Gastrocnemius medialis (tissue), 4 donors: Measurements from ENCODE around the gene RPRD1A. TPM values are rescaled to one million over a fixed set of nuclear protein-coding genes. Genes with fewer than 3 reads are reported as not detected.
"Not testable (repeated sequence)": the region's sequence is repeated elsewhere in the genome, so short reads cannot be mapped to it uniquely, and the experiment has no call there.

Experiments used
- ATAC-seq, 2 donors: fragments of 150-250 bp; one replicate each; pipeline ENCODE4 v1.9.1; 2016
- DNase-seq, 2 donors: peaks; one replicate each; pipeline ENCODE4 v3.0.0-alpha.2; 2019
- H3K27ac ChIP-seq, 4 donors: fragments of 200-600 bp; sonication (generic); 1 replicate in 1 of 4; 2 replicates in 3 of 4; pipeline ENCODE4 v1.5.1; 2016 to 2018; ENCODE audit warnings: mild to moderate bottlenecking in 2 of 4, moderate library complexity in 1 of 4
- H3K27me3 ChIP-seq, 3 donors: fragments of 200-600 bp; sonication (generic) in 2 of 3; 1 replicate in 1 of 3; 2 replicates in 2 of 3; pipeline versions ENCODE4 v1.5.1 to v1.6.0; 2016 to 2019; ENCODE audit warnings: mild to moderate bottlenecking in 1 of 3, moderate library complexity in 1 of 3
- H3K36me3 ChIP-seq, 2 donors: fragments of 200-600 bp; sonication (generic) in 1 of 2; one replicate each; pipeline ENCODE4 v1.5.1; 2017 to 2018
- H3K4me1 ChIP-seq, 2 donors: fragments of 200-600 bp; sonication (generic) in 1 of 2; one replicate each; pipeline ENCODE4 v1.5.1; 2016 to 2017; ENCODE audit warnings: mild to moderate bottlenecking in 2 of 2
- H3K4me3 ChIP-seq, 4 donors: fragments of 200-600 bp; sonication (generic) in 3 of 4; 1 replicate in 1 of 4; 2 replicates in 3 of 4; pipeline ENCODE4 v1.5.1; 2016 to 2019; ENCODE audit warnings: mild to moderate bottlenecking in 2 of 4
- H3K9me3 ChIP-seq, 3 donors: fragments of 200-600 bp; sonication (generic) in 2 of 3; 1 replicate in 1 of 3; 2 replicates in 2 of 3; pipeline ENCODE4 v1.5.1; 2016 to 2019
- POLR2A ChIP-seq, 2 donors: fragments of 450-650 bp; IDR thresholded peaks; one replicate each; pipeline ENCODE4 v1.6.1; 2017; ENCODE audit warnings: antibody characterized with exemption in 2 of 2, mild to moderate bottlenecking in 2 of 2, moderate library complexity in 2 of 2
- in situ Hi-C, 4 donors: fragments of 200-750 bp; cut with MboI; loops; one replicate each; pipeline versions ENCODE4 v1.15.0 to v1.8.0; 2017; ENCODE audit warnings: low sequenced_read_pairs in 4 of 4
- intact Hi-C: fragments of 100-400 bp; cut with DNase I; formaldehyde crosslinking; loops from one replicate; pipeline ENCODE4 v1.15.1; 2023; ENCODE audit warnings: low total_unique reads
- total RNA-seq, 4 donors: library from RNA; depleted of rRNA; stranded (reverse); fragments of >200 nt; gene quantifications; one replicate each; pipeline versions ENCODE4 v1.1.0 to v1.2.3, GENCODE V29; 2016
- TF ChIP-seq, protein P1 (sequence below), 5 experiments: fragments of 450-650 bp in 3 of 5; fragments of 200-600 bp in 2 of 5; sonication (generic) in 2 of 5; IDR thresholded peaks in 4 of 5; conservative IDR thresholded peaks in 1 of 5; 1 replicate in 4 of 5; 2 replicates in 1 of 5; pipeline ENCODE4 v1.5.1; 2016 to 2019; ENCODE audit warnings: antibody characterized with exemption in 5 of 5, mild to moderate bottlenecking in 3 of 5, moderate library complexity in 3 of 5

Gene RPRD1A
- total RNA-seq, 4 donors from 2014 or later: 59.6 to 63.8 (median 61.8) TPM

DNA sequence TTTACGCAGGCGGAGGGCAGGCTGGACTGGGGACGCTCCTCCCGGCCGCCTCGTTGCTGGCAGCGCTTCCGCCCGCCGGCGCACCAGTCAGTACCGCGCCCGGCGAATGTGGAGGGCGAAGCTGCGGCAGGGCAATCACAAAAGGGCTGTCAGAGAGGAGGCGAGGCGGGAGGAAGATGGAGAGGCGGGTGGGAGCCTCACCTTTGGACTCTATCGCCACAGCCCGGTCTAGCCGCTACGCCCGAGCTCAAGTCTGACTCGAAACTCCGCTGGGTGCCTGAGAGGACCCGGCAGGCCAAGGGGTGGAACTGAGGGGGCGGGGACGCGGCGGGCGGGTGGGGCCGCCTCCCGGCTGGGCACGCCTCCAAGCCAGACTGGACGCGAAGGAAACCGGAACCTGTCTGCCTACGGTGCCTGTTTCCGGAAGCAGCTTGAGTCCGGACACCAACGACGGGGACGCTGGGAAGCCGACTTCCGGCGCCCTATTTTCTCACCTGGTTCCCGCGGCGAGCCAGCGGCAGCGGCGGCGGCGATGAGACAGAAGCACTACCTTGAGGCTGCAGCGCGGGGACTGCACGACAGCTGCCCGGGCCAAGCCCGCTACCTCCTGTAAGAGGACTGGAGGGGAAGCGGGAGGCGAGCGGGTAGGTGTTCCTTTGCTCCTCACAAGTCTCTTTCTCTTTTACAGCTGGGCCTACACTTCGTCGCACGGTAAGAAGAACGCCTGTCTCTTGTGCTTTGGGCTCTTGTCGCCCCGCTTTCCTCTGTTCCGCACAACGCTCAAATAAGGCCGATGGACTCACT lies 95.0 kb downstream of the RPRD1A start, which contains the start of gene RMP24:
Gene RMP24 (plus strand): TSS at position 483 of the 804 bp plus-strand sequence.
- TF ChIP-seq POLR2A (IDR thresholded peaks at IDR 0.05): peak; percentile 53 to 70
- TF ChIP-seq, protein P1, sequence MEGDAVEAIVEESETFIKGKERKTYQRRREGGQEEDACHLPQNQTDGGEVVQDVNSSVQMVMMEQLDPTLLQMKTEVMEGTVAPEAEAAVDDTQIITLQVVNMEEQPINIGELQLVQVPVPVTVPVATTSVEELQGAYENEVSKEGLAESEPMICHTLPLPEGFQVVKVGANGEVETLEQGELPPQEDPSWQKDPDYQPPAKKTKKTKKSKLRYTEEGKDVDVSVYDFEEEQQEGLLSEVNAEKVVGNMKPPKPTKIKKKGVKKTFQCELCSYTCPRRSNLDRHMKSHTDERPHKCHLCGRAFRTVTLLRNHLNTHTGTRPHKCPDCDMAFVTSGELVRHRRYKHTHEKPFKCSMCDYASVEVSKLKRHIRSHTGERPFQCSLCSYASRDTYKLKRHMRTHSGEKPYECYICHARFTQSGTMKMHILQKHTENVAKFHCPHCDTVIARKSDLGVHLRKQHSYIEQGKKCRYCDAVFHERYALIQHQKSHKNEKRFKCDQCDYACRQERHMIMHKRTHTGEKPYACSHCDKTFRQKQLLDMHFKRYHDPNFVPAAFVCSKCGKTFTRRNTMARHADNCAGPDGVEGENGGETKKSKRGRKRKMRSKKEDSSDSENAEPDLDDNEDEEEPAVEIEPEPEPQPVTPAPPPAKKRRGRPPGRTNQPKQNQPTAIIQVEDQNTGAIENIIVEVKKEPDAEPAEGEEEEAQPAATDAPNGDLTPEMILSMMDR (IDR thresholded peaks at IDR 0.05 in 4 of 5, conservative IDR thresholded peaks at IDR 0.05 in 1 of 5): no peak
- peak; percentile 88 to 91 for DNase-seq
- Histone ChIP-seq H3K9me3 (no peaks in the 10 kb centered on the region), H3K4me1 (peaks cover 18 to 23% of the 10 kb centered on the region in 2 donors), H3K4me3 (peak within 1 kb of the TSS; percentile 79 to 93 (median 88)), H3K27ac (peak within 1 kb of the TSS; percentile 85 to 93 (median 92)), H3K36me3 (peaks cover 0 to 24% of the 10 kb centered on the region in 2 donors), H3K27me3 (no peaks in the 10 kb centered on the region)
- in situ Hi-C loops: loop anchor here (25.0 kb wide), 4 partner anchors 385 to 735 kb away; partner anchors contain the start of genes ZNF397 (in 2 of the 4), GALNT1 (in 1 of the 4) and ZNF396 (in 1 of the 4)
- intact Hi-C loops: loop anchor here (1.0 to 10.0 kb wide), 6 partner anchors 96 to 730 kb away; partner anchors contain the start of genes ELP2, GALNT1, INO80C and SLC39A6
- ATAC-seq: peak; percentile 97 to 98

DNA sequence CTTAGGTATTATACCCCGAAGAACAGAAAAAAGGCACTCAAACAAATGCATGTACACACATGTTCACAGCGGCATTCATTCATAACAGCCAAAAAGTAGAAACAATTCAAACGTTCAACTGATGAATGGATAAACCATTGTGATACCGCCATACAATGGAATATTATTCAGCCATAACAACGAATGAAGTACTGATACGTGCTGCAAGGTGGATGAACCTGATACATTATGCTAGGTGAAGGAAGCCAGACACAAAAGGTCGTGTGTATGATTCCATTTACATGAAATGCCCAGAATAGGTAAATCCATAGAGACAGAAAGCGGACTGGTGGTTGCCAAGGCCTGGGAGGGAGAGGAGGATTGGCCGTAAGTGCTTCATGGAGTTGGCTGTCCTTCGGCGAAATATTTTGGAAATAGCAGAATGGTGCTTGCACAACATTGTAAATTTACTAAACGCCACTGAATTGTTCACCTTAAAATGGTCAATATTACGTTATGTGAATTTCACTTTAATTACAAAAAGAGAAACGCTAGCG lies 95.6 kb downstream of the RPRD1A start:
- Histone ChIP-seq H3K27ac (peak overlapping the region; percentile 85 to 93 (median 92)), H3K4me1 (peaks cover 18 to 23% of the 10 kb centered on the region in 2 donors), H3K27me3 (no peaks in the 10 kb centered on the region), H3K36me3 (peaks cover 0 to 18% of the 10 kb centered on the region in 2 donors), H3K4me3 (peak overlapping the region; percentile 79 to 93 (median 88)), H3K9me3 (no peaks in the 10 kb centered on the region)
- in situ Hi-C loops (loop anchor here (25.0 kb wide), 4 partner anchors 384 to 734 kb away; partner anchors contain the start of genes ZNF397 (in 2 of the 4), GALNT1 (in 1 of the 4) and ZNF396 (in 1 of the 4)), intact Hi-C loops (loop anchor here (1.0 to 10.0 kb wide), 6 partner anchors 97 to 729 kb away; partner anchors contain the start of genes ELP2, GALNT1, INO80C and SLC39A6)
- no peak for TF ChIP-seq POLR2A (IDR thresholded peaks at IDR 0.05)
- TF ChIP-seq, protein P1 (IDR thresholded peaks at IDR 0.05 in 4 of 5, conservative IDR thresholded peaks at IDR 0.05 in 1 of 5): no peak
- ATAC-seq: peak; percentile 15 to 38
- DNase-seq: no peak

DNA sequence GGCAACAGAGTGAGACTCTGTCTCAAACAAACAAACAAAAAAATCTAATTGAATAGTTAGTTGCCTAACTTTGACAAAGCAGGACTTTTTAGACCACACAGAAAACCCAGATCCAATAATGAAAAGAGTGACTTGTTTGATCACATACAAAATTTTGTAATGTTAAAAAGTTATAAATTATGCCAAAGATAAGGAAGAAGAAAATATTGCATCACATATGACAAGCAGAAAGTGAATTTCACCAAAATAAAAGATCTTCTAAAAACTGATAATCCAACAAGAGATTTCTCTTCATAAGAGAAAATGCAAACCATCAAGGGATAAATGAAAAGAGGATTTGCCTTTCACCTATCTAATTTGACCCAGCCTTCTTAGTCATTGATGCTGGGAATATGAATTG lies 97.7 kb downstream of the RPRD1A start:
- ATAC-seq: no peak
- no peak for DNase-seq
- no peaks in the 10 kb centered on the region for H3K27me3 ChIP-seq
- no peaks in the 10 kb centered on the region for H3K36me3 ChIP-seq
- in situ Hi-C loops (loop anchor here (25.0 kb wide), 4 partner anchors 382 to 732 kb away; partner anchors contain the start of genes ZNF397 (in 2 of the 4), GALNT1 (in 1 of the 4) and ZNF396 (in 1 of the 4)), intact Hi-C loops (loop anchor here (5.0 to 10.0 kb wide), 3 partner anchors 385 to 727 kb away; partner anchors contain the start of genes GALNT1, INO80C and ZNF397)
- TF ChIP-seq, protein P1 (IDR thresholded peaks at IDR 0.05 in 4 of 5, conservative IDR thresholded peaks at IDR 0.05 in 1 of 5): no peak
- no peak for TF ChIP-seq POLR2A (IDR thresholded peaks at IDR 0.05)
- no peak overlapping the region for H3K4me3 ChIP-seq
- H3K9me3 ChIP-seq: no peaks in the 10 kb centered on the region
- H3K27ac ChIP-seq: no peak overlapping the region
- peaks cover 18 to 23% of the 10 kb centered on the region in 2 donors for H3K4me1 ChIP-seq

DNA sequence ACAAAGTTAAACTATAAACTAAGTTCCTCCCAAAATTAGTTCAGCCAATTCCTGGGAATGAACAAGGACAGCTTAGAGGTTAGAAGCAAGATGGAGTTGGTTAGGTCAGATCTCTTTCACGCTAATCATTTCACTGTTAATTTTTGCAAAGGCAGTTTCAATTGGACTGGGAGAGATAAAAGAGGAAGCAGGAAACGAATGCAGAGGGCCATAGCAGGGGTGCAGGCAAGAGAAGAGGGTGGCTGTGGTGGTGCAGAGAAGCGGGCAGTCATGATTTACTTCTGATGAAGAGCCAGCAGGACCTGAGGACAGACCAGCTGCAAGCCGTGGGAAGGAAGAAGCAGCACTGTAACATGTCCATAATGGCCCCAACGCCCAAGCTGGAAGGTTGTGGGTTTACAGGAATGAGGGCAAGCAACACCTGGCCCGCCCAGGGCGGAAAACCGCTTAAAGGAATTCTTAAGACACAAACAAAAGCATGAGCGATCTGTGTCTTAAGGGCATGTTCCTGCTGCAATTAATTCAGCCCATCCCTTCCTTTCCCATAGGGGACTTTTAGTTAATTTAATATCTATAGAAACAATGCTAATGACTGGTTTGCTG lies 99.0 kb downstream of the RPRD1A start:
- in situ Hi-C loops: loop anchor here (25.0 kb wide), 4 partner anchors 381 to 731 kb away; partner anchors contain the start of genes ZNF397 (in 2 of the 4), GALNT1 (in 1 of the 4) and ZNF396 (in 1 of the 4)
- Histone ChIP-seq H3K4me1 (peaks cover 7 to 11% of the 10 kb centered on the region in 2 donors), H3K36me3 (no peaks in the 10 kb centered on the region), H3K4me3 (no peak overlapping the region), H3K27ac (no peak overlapping the region), H3K27me3 (no peaks in the 10 kb centered on the region), H3K9me3 (no peaks in the 10 kb centered on the region)
- TF ChIP-seq, protein P1 (IDR thresholded peaks at IDR 0.05 in 4 of 5, conservative IDR thresholded peaks at IDR 0.05 in 1 of 5): no peak
- no peak for TF ChIP-seq POLR2A (IDR thresholded peaks at IDR 0.05)
- intact Hi-C loops: no loop called here
- DNase-seq (no peak), ATAC-seq (no peak)

DNA sequence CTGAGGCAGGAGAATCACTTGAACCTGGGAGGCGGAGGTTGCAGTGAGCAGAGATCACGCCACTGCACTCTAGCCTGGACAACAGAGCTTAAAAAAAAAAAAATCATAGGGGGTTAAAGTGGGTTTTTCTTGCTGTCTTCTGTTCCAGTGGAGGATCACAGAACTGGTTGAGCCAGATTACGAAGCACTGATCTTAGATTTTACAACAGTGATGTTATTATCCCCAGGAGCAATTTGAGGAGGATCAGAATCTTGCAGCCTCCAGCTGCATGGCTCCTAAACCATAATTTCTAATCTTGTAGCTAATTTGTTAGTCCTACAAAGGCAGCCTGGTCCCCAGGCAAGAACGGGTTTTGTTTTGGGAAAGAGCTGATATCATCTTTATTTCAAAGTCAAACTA lies 99.5 kb downstream of the RPRD1A start:
- in situ Hi-C loops: loop anchor here (25.0 kb wide), 4 partner anchors 381 to 731 kb away; partner anchors contain the start of genes ZNF397 (in 2 of the 4), GALNT1 (in 1 of the 4) and ZNF396 (in 1 of the 4)
- DNase-seq, intact Hi-C loops, H3K9me3 ChIP-seq, ATAC-seq, H3K36me3 ChIP-seq, H3K27me3 ChIP-seq, H3K27ac ChIP-seq, H3K4me3 ChIP-seq, H3K4me1 ChIP-seq: not testable (repeated sequence)
